NCI-H526 treated with DMSO at 0.1 percent for 48 hours (cell line): Measurements from ENCODE around the gene DOCK1.
"Not testable (repeated sequence)": the region's sequence is repeated elsewhere in the genome, so short reads cannot be mapped to it uniquely, and the experiment has no call there.

Experiments
- DNase-seq: peaks from one replicate; lab custom pipeline; 2025; lab: John Stamatoyannopoulos, UW

DOCK1 gene

DNA sequence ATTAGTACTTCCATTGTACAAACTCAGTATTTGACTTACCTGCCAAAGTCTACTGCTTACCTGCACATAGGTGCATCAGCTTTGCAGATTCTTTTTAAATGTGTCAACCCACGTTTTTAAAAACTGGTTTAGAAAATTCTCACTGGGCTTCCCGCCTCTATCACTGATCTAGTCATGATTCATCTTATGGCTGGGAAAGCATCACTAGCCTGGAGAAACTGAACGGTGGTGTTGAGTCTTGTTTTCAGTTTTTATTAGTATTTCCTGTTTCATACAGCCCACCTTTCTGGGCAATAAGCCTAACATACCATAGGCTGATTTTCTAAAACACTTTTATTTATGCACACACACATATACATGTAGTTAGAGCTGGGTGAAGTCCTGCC, 19.7 kb downstream of the DOCK1 start:
- DNase-seq = no peak

- DNase-seq = no peak
Observed at GRCh38 chr10:126926568-126926967, 21.3 kb downstream of the DOCK1 start.

DNA sequence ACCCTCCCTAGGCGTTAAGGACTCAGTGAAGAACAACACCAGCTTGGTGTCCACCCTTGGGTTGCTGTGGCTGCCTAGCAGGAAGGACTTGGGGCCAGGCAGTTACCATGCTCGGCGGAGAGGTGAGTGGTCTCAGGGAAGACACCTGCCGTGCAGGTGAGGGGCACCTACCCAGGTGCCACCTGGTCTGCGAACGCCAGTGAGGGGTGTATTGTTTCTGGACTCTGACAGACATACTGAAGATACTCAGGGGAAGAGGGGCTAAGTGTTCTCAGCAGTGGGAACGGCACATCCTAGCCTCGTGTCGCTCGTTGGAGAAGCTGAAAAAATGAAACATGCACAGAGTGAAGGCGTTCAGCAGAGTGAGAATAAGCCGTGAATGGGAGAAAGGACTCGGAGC, 22.6 kb downstream of the DOCK1 start:
- no peak for DNase-seq

GRCh38 chr10:126928274-126928673, 23.0 kb downstream of the DOCK1 start:
- DNase-seq = no peak

DNA sequence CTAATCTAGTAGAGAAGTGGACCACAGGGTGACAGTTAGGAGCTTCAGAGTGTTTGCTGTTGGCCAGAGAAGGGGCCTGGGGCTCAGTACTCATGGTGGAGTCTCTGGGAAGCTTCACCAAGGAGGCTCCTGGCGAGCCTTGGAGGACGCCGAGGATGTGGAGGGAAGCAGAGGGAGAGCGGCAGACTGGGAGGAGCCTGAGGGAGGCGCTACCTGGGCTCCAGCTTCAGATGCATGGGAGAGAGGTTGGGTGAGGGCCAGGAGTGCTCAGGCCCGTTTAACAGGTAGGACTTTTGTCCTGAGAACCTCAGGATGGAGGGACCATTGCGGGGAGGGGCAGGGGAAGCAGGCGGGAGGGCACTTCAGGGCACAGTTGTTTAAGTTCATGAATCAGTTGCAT, 24.2 kb downstream of the DOCK1 start:
- no peak for DNase-seq

DNA sequence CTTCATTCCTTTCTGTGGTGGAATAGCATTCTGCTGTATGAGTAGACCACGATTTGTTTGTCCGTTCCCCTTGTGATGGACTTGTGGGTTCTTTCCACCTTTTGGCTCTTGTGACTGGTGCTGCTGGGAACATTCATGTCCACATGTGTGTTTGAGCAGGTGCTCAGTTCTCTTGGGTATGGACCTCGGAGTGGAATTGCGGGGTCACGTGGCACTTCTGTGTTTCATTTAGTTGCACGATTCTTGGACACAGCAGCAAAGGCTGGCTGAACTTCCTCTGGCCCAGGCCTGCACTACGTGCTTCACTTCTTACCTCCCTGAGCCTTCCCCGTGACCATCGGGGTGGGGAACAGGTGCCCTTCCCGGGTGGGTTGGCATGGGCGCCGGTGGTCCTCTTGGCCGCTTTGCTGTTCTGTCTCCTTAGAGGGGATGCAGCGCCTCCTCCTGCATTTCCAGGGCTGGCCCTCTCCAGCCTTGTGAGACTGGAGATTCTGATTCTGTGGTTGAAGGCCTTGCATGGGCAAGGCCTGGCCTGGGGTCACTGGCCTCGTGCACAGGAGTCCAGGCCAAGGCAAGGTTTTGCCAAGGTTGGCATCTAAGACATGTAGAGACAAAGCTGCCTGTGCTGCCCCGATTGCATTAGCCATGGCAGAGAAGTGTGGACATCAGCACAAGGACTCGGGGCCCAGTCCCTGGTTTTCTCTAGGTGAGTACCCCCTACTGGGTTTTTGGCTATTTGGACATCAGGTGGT, 25.1 kb downstream of the DOCK1 start:
- DNase-seq = no peak

DNA sequence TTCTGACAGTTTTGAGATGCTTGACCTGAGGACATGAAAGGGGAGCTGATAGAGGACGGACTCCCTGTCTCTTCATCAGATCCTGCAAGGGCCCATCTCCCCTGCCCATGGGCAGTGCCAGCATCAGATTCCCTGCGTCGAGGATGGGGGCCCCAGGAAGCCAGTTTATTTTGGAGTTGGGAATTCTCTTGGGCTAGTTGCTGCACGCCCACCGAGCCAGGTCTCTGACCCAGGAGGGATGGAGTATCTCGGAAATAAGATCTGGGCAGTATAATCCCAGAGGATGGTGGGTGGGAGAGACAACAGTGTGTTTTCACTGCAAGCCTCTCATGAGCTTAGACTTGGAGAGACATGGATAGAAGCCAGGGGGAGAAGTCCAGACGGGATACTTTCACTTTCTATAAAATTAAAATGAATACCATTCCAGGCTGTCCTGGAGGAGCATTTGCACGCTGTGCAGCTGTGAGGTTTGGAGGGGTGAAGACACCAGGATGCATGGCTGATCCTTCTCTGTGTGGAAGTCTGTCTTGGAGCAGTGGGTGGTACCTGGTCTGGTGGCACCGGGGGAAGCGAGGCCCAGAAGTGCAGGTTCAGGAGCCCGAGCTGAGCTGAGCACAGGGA, 25.8 kb downstream of the DOCK1 start:
- DNase-seq = no peak

- no peak for DNase-seq
Observed at GRCh38 chr10:126931544-126931943, 26.3 kb downstream of the DOCK1 start.

DNA sequence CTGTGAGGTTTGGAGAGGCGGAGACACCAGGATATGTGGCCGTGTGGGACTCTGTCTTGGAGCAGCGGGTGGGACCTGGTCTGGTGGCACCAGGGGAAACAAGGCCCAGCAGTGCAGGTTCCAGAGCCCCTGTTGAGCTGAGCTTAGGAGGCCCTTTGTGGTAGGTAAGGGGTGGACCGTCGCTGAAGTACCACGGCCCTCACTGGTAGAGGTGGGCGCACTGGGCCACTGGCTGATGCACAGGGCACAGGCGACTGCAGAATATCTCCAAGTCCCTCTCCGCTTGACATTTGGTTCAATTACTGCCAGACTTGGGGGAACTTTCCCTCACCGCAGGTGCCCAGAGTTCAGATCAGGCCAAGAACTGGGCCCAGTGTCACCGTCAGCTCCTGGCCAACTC, 27.3 kb downstream of the DOCK1 start:
- no peak for DNase-seq

- no peak for DNase-seq
Observed at GRCh38 chr10:126933116-126933515, 27.9 kb downstream of the DOCK1 start.

DNA sequence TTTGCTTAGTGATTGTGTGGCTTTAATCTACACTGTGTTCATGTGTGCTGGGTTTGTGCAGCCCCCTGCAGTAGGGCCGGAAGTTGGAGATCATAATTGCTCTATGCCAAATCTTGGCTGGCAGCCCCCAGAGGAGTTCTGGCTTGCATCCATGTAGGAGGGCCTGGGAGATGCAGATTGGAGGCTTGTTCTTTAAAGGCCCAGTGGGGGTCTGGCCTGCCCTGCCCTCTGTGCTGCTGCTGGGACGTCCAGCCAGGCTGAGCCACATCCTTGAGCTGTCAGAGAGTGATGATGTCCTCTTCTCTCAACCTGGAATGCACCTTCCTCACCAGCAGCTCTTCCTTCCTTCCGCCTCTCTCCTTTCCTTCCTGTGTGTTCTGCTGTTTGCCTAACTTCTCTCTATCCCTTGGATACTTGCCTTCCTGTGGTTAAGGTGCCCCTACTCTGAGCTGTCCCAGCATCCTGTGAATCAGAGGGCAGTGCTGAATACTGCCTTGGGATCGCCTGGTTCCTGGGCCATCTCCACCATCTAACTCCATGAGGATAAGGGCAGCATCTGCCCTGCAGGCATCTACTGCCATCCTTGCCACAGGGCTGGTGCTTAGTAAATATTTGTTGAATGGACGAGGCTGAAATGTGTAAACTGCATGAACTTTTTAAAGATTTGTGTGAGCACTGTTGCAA, 30.2 kb downstream of the DOCK1 start:
- DNase-seq = no peak

DNA sequence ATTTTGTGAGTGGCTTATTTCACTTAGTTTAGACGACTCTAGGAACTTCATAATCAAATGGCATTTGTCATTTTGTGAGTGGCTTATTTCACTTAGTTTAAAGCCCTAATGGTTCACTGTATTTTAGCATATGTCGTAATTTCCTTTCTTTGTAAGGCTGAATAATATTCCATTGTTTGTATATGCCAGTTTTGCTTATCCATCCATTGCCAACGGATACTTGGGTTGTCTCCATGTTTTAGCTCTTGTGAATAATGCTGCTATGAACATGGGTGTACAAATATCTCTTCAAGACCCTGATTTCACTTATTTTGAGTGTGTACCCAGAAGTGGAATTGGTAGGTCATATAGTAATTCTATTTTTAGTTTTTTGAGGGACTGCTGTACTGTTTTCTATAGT, 31.8 kb downstream of the DOCK1 start:
- DNase-seq = no peak

- not testable (repeated sequence) for DNase-seq
Observed at GRCh38 chr10:126938121-126938520, 32.9 kb downstream of the DOCK1 start.

DNA sequence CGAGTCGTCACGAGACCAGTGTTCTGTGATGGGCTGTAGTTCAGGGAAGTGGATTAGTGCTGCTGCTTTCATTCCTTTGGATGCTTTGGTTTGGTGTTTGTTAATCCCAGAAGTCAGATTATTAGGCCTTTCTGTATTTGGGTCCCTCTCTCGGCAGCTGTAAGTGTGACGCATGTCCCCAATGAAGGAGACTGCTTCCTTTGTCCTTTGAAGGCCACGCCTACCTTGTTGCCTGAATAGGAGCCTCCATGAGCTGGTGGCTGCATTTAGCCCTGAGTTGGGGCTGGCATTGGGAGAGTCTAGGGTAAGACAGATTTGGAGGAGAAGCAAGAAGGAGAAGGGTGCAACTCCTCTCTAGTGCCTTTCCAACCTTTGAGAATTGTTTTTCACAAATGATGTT, 34.5 kb downstream of the DOCK1 start:
- DNase-seq = no peak

- DNase-seq = no peak
Observed at GRCh38 chr10:126940670-126941310, 35.6 kb downstream of the DOCK1 start.

GRCh38 chr10:126944191-126944590, 39.0 kb downstream of the DOCK1 start:
- no peak for DNase-seq

DNA sequence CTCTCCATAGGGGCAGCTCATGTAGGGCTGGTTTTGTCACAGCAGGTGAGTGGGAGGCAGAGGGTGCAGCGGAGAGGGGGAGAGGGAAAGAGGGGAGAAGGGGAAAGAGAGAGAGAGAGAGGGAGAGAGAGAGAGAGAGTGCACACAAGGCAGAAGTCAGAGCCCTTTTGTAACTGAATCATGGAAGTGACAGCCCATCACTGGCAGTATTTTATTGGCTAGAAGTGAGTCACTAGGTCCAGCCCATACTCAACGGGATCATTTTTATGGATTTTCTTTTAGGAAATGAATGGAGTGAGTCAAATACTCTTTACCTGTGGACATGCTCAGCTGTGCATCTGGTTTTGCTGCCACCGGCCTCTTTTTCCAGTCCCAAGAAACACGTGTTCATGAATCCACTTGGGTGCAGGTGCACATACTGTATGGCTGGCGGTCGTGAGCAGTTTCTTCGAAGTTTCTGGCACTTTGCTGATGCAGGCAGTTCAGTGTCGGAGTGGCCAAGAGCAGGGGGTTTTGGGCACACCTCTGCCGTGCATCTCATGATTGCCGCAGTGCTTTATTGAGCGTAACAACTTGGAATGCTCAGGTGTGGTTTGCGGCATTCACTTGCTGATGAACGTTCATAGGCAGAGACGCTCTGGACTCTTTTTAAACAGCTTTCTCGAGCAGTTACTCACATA, 40.3 kb downstream of the DOCK1 start:
- DNase-seq = no peak

DNA sequence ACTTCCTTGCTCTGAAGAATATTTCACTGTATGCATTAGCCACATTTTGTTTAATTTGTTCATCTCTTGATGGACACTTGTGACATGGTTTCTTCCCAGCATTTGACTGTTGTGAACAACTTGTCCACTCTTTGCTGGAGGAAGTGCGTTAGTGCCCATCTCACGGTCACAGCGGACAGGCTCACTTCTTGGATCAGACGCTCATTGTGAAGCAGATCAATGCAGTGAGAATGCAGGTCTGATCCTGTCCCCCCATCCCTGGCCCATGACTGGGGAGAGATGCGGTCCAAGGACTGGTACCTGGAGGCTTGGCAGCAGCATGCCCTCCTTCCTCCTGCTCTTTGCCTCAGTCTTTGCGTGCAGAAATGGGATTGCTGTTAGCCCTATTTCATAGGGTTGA, 41.5 kb downstream of the DOCK1 start:
- DNase-seq = no peak

DNA sequence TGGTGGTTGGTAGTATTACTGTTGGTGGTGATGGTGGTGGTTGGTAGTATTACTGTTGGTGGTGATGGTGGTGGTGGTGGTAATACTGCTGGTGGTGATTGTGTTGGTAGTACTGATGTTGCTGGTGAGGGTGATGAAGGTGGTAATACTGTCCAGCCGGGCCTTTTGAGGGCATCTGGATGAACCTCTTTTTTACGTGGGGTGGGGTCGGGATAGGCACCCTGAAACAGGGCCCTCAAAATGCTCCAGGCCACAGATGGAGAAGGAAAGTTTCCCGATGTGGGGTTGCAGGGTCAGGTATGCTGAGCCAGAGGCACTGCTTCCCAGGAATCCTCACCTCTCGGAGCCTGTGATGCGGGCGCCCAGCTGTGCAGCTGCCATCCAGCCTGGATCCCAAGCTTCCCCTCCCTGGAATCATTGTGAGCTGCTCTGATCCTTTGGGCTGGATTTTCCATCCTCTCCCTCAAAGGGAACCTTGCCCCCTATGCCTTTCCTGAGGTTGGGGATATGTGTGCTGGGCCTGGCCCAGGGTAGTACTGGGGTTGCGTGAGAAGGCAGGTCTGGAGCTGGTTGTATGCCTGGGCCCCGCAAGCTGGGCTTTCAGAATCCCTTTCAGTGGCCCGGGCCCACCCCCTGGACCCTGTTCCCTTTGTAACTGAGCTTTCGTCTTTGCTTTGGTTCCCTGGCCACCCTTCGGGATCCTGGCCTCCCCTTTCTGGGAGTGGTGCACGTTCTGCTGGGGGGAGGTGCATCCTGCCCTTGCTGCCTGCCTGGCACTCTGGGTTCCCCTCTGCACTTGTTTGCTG, 43.3 kb downstream of the DOCK1 start:
- no peak for DNase-seq

- DNase-seq = no peak
Observed at GRCh38 chr10:126949161-126949503, 43.9 kb downstream of the DOCK1 start.

GRCh38 chr10:126950401-126951105, 45.3 kb downstream of the DOCK1 start:
- DNase-seq = no peak
